SJCRH30 (cell line): Measurements from ENCODE around the gene CLASRP. TPM values are rescaled to one million over a fixed set of nuclear protein-coding genes. Genes with fewer than 3 reads are reported as not detected.

Experiments
- DNase-seq, 2 experiments: peaks; one replicate each; pipeline ENCODE4 v3.0.0-alpha.2; 2015 to 2020
- H3K27ac ChIP-seq: fragments of 250-450 bp; sonication (Bioruptor Pico); 2 replicates; pipeline ENCODE4 v1.5.1; 2020; ENCODE audit warnings: mild to moderate bottlenecking, moderate library complexity
- H3K27me3 ChIP-seq: fragments of 250-450 bp; sonication (Bioruptor Pico); 2 replicates; pipeline ENCODE4 v1.5.1; 2020; ENCODE audit warnings: mild to moderate bottlenecking, moderate library complexity
- H3K36me3 ChIP-seq: fragments of 250-450 bp; sonication (Bioruptor Pico); 2 replicates; pipeline ENCODE4 v1.5.1; 2020; ENCODE audit warnings: mild to moderate bottlenecking, moderate library complexity
- H3K4me1 ChIP-seq: fragments of 250-450 bp; sonication (Bioruptor Pico); 2 replicates; pipeline ENCODE4 v1.5.1; 2020; ENCODE audit warnings: mild to moderate bottlenecking, moderate library complexity
- H3K4me3 ChIP-seq: fragments of 250-450 bp; sonication (Bioruptor Pico); 2 replicates; pipeline ENCODE4 v1.5.1; 2020; ENCODE audit warnings: mild to moderate bottlenecking, moderate library complexity
- H3K9me3 ChIP-seq: fragments of 250-450 bp; sonication (Bioruptor Pico); replicated peaks from 2 replicates; pipeline ENCODE4 v1.5.1; 2020; ENCODE audit warnings: mild to moderate bottlenecking, moderate library complexity
- total RNA-seq: library from RNA; depleted of rRNA; stranded (reverse); fragments of >200 nt; shearing (Covaris generic); gene quantifications from 2 replicates; pipeline ENCODE4 v1.2.3, GENCODE V29; 2014

The CLASRP gene
- total RNA-seq, 1 experiment from 2014 or later, result 39.8 TPM

DNA sequence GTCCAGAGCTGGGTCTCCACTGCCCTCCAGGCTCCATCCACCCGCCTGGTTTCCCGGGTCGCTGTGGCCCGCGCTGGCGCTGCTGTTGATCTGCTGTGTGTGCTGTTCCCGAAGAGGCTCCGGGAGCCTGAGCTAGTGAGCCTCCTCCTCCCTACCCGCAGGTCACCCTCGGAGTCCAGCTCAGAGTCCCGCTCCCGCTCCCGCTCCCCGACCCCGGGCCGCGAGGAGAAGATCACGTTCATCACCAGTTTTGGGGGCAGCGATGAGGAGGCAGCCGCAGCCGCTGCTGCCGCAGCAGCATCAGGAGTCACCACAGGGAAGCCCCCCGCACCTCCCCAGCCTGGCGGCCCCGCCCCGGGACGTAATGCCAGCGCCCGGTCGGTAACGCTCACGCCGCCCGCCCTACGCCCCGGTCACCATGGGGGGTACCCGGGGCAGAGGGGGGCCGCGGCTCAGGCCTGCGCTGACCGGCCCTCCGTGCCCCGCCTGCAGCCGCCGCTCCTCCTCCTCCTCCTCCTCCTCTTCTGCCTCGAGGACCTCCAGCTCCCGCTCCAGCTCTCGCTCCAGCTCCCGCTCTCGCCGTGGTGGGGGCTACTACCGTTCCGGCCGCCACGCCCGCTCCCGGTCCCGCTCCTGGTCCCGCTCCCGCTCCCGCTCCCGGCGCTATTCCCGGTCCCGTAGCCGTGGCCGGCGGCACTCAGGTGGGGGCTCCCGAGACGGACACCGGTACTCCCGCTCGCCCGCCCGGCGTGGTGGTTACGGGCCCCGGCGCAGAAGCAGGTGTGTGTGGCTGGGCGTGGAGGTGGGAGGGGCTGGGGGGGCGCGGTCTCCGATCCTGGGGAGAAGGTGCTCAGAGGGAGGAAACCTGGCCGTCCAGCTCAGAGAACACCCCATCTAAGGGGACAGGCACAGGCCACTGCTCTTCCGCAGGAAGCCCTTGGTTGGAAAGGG, 25.3 kb downstream of the CLASRP start:
- no peaks in the 10 kb centered on the region for H3K9me3 ChIP-seq
- H3K27ac ChIP-seq, result no peak overlapping the region
- no peak overlapping the region for H3K4me3 ChIP-seq
- peaks cover 57% of the 10 kb centered on the region for H3K36me3 ChIP-seq
- no peaks in the 10 kb centered on the region for H3K4me1 ChIP-seq
- DNase-seq, result no peak
- no peaks in the 10 kb centered on the region for H3K27me3 ChIP-seq

DNA sequence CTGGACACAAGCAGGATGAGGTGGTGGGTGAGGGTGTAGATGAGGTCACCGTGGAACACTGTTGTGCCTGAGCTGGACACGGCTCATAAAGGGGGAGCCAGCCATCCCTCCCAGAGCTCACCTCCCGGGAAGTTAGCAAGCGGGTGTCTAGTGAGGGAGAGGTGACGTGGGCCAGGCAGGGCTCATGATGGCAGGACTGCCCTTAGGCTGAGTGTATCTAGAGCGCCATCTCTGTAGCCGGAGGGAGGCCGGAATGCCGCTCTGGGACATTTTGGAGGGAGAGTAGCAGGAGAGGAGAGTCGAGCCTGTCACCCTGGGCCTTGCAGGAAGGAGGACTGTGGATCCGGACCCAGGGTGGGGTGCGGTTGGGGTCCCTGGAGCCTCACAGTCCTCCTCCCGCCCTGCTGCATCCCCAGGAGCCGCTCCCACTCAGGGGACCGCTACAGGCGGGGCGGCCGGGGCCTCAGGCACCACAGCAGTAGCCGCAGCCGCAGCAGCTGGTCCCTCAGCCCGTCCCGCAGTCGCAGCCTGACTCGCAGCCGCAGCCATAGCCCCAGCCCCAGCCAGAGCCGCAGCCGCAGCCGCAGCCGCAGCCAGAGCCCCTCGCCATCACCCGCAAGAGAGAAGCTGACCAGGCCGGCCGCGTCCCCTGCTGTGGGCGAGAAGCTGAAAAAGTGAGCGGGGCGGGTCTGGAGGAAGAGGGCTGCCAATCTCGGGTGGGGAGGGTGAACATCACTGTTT, 28.2 kb downstream of the CLASRP start:
- H3K27me3 ChIP-seq, result no peaks in the 10 kb centered on the region
- H3K27ac ChIP-seq, result no peak overlapping the region
- H3K4me1 ChIP-seq, result no peaks in the 10 kb centered on the region
- no peak overlapping the region for H3K4me3 ChIP-seq
- H3K9me3 ChIP-seq, result no peaks in the 10 kb centered on the region
- H3K36me3 ChIP-seq, result peaks cover 35% of the 10 kb centered on the region
- no peak for DNase-seq

DNA sequence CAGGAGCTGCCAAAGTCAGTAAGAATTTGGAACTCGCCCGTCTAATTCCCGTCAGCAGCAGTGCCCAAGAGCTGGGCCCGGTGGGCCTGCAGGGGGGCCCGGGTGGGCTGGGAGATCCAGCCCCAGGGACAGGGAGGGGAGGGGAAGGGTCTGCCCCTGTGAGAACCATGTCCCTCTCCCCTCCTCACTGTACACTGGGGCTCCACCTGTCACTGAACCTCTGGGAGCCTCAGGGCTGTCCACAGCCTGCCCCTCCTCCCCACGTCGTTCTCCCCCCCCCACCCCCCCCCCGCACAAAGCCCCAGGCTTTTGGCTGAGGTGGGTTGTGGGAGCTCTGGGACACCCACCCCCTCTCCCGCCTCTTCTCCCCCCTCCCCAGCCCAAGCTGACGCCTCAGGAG, 29.2 kb downstream of the CLASRP start:
- Histone ChIP-seq H3K27ac (no peak overlapping the region), H3K4me3 (no peak overlapping the region), H3K27me3 (no peaks in the 10 kb centered on the region), H3K9me3 (no peaks in the 10 kb centered on the region), H3K36me3 (peaks cover 27% of the 10 kb centered on the region), H3K4me1 (no peaks in the 10 kb centered on the region)
- no peak for DNase-seq

DNA sequence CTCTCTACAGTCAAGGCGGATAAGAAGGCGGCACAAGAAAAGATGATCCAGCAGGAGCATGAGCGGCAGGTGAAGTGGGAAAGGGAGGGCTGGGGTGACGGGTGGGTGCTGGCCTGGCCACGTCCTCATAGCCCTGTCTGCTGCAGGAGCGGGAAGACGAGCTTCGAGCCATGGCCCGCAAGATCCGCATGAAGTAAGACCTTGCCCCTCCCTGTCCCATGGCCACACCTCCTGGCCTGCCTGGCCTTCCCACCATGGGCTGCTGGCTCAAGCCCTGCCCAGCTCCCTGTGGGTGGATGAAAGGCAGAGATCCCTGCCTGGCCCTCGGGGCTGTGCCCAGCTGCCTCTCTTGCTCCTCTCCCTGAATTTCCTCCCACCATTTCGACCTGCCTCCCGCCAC, 30.2 kb downstream of the CLASRP start:
- H3K27ac ChIP-seq, result no peak overlapping the region
- peak; percentile 23 to 27 for DNase-seq
- H3K27me3 ChIP-seq, result no peaks in the 10 kb centered on the region
- H3K4me3 ChIP-seq, result no peak overlapping the region
- H3K9me3 ChIP-seq, result no peaks in the 10 kb centered on the region
- peaks cover 21% of the 10 kb centered on the region; the same call in 1 of the 2 replicates for H3K36me3 ChIP-seq
- H3K4me1 ChIP-seq, result no peaks in the 10 kb centered on the region

DNA sequence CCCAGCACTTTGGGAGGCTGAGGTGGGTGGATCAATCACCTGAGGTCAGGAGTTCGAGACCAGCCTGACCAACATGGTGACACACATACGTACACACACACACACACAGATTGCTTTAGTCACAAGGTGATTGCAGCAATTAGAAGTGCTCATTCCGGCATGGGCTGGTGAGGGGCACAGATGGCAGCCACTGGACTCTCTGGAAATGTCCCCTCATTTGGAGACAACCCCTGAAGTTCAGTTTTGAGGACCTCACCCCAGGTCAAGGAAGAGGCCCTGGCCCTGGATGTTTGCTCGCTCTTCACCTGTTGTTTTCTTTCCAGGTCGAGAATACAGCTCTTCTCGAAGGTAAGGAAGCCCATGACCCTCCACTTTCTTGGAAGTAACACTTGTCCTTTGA, 31.4 kb downstream of the CLASRP start:
- Histone ChIP-seq H3K4me1 (no peaks in the 10 kb centered on the region), H3K27ac (no peak overlapping the region), H3K27me3 (no peaks in the 10 kb centered on the region), H3K9me3 (no peaks in the 10 kb centered on the region), H3K4me3 (no peak overlapping the region), H3K36me3 (peaks cover 14% of the 10 kb centered on the region; the same call in 1 of the 2 replicates)
- DNase-seq, result no peak

DNA sequence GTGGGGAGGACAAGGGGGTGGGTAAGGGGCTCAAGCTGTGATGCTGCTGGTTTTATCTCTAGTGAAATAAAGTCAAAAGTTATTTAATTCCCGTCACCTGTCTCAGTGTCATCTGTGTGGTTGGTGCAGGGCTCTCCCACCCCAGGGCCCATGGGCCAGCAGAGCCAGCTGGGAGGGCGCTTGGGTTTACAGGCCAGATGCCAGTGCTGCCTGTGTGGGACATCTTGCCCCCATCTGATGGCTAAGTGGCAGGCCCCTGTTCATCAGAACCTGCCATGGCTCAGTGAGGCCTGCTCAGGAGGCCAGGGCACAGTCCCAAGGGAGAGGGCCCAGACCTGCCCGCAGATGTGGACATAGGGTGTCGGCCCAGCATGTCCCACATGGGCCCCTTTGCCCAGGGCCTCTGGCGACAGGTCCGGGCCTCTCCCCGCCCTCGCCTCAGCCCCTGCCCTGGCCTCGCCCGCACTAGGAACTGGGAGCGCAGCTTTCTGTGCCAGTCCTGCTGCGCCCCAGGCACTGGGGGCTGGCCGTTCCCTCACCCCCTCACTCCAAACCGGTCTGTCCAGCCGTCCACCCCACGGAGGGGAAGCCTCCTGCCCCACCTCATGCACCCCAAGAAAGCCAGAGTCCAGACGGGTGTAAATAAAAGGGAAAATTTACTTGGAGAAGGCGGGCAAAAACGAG, 32.2 kb downstream of the CLASRP start:
- Histone ChIP-seq H3K9me3 (no peaks in the 10 kb centered on the region), H3K36me3 (peaks cover 14% of the 10 kb centered on the region; the same call in 1 of the 2 replicates), H3K4me3 (no peak overlapping the region), H3K4me1 (no peaks in the 10 kb centered on the region), H3K27ac (no peak overlapping the region), H3K27me3 (no peaks in the 10 kb centered on the region)
- no peak for DNase-seq

- Histone ChIP-seq H3K9me3 (no peaks in the 10 kb centered on the region), H3K27ac (no peak overlapping the region), H3K27me3 (no peaks in the 10 kb centered on the region), H3K36me3 (peaks cover 14% of the 10 kb centered on the region; the same call in 1 of the 2 replicates), H3K4me1 (no peaks in the 10 kb centered on the region), H3K4me3 (no peak overlapping the region)
- DNase-seq, result no peak
Measured at GRCh38 chr19:45071545-45071938, 32.7 kb downstream of the CLASRP start.

GRCh38 chr19:45071969-45072790, 33.3 kb downstream of the CLASRP start:
- H3K4me1 ChIP-seq, result no peaks in the 10 kb centered on the region
- H3K27me3 ChIP-seq, result no peaks in the 10 kb centered on the region
- H3K9me3 ChIP-seq, result no peaks in the 10 kb centered on the region
- no peak overlapping the region for H3K4me3 ChIP-seq
- DNase-seq, result no peak
- H3K27ac ChIP-seq, result no peak overlapping the region
- peaks cover 10% of the 10 kb centered on the region; the same call in 1 of the 2 replicates for H3K36me3 ChIP-seq

DNA sequence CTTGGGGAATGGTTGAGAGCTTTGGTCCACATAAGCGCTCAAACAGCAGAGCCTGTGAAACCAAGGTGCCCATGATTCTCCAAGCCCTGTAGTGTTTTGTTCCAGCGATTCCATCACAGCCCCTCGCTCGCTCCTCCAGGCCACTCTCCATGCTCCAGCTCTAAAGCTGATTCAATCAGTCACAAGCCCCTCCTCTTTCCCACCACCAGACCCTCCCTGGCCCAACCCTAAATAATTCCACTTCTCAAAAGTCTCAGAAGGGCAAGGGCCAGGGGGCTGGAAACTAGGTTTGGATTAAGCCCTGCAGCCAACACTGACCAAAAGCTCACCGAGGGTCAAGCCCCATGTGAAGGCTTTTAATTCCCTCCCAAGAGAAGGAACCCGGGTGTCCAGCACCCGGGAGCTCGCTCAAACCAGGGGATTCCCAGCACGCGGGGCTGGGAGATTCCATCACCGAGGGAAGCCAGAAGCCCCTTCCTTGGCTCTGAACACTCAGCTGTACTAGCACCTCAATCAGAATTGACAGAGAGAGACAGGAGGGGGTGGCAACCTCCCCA, 36.0 kb downstream of the CLASRP start:
- Histone ChIP-seq H3K4me1 (no peaks in the 10 kb centered on the region), H3K27ac (no peak overlapping the region), H3K4me3 (no peak overlapping the region), H3K36me3 (peaks cover 6% of the 10 kb centered on the region; the same call in 1 of the 2 replicates), H3K27me3 (no peaks in the 10 kb centered on the region), H3K9me3 (no peaks in the 10 kb centered on the region)
- DNase-seq, result no peak

GRCh38 chr19:45075301-45076028, 36.6 kb downstream of the CLASRP start:
- Histone ChIP-seq H3K36me3 (peaks cover 1% of the 10 kb centered on the region; the same call in 1 of the 2 replicates), H3K27me3 (no peaks in the 10 kb centered on the region), H3K9me3 (no peaks in the 10 kb centered on the region), H3K4me1 (no peaks in the 10 kb centered on the region), H3K4me3 (no peak overlapping the region), H3K27ac (no peak overlapping the region)
- DNase-seq, result peak; percentile 18 to 25

DNA sequence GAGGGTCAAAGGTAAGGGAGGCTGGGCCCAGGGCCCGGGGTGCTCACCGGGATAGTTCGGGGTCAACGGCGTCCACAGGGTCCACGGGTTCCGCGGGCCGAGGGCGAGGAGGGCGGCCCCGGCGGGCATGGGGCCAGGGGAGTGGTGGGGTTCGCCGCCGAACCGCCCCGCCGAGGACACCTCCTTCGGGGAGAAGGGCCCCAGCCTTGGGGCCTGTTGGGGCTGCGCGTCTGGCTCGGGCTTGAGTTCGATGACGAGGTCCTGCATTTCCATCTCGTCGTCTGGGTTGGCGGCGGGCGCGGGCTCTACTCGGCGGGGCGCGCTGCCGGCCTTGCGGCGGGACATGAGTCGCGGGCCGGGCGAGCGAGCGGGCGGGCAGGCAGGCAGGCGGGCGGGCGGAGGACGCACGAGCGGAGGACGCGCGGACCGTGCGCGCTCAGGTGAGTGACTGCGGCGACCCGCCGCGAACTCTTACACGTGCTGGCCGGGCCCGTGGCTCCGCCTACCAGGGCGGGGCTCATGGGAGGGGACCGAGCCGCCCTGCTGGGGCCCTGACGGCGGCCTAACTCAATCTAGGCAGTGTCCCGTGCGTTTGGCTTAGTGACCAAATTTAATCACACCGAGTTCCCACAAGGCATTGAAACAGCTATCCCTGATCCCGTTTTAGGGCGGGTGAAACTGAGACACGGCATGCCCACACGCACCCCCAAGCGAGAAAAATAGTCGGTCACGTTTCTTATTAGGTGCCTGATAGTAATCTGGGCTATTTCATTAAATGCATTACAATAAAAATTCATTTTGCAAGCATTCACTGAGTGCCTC, 37.4 kb downstream of the CLASRP start, which contains the start of gene ZNF296:
ZNF296 (minus strand) TSS at position 450 of the 822 bp plus-strand sequence; CDS start at position 345, 105 bp downstream.
- H3K4me3 ChIP-seq, result no peak within 1 kb of the TSS
- no peak for DNase-seq
- H3K36me3 ChIP-seq, result peaks cover 3% of the 10 kb centered on the region; the same call in 1 of the 2 replicates
- H3K27ac ChIP-seq, result no peak within 1 kb of the TSS
- H3K4me1 ChIP-seq, result no peaks in the 10 kb centered on the region
- H3K9me3 ChIP-seq, result no peaks in the 10 kb centered on the region
- H3K27me3 ChIP-seq, result no peaks in the 10 kb centered on the region

- Histone ChIP-seq H3K9me3 (no peaks in the 10 kb centered on the region), H3K27me3 (no peaks in the 10 kb centered on the region), H3K36me3 (peaks cover 6% of the 10 kb centered on the region; the same call in 1 of the 2 replicates), H3K4me3 (no peak overlapping the region), H3K27ac (no peak overlapping the region), H3K4me1 (no peaks in the 10 kb centered on the region)
- no peak for DNase-seq
Measured at GRCh38 chr19:45076851-45077730, 38.2 kb downstream of the CLASRP start.
